ENCODE measurements around the gene TMEM179. TPM values are rescaled to one million over a fixed set of nuclear protein-coding genes. Genes with fewer than 3 reads are reported as not detected.
A peak's percentile ranks its signal among the peaks of the same experiment; 100 is the strongest.

TMEM179 gene
- total and polyA plus RNA-seq, 2 of the 13 experiments (the other 11 are each of a cell fraction or from before 2014, with no cell fraction given) = not detected

DNA sequence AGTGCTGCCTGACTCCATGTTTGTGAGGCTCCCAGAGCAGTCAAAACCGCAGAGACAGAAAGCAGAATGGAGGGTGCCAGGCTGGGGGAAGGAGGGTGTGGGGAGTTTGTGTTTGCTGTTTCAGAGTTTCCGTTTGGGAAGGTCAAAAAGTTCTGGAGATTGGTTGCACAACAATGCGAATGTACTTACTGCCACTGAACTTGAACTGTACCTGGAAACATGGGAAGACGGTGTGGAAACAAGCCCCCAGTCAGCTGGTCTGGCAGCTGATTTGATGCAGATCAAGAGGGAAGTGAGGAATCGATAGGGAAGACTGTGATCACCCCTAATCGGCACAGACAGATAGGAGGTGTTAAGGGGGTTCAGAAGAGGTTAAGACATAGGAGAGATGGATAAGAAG is 49.5 kb upstream of the TMEM179 start (continued):
- TF ChIP-seq ZNF780A (CRISPR knock-in tag; IDR thresholded peaks at IDR 0.05) (no peak), ZNF547 (CRISPR knock-in tag; IDR thresholded peaks at IDR 0.05) (no peak), PLRG1 (conservative IDR thresholded peaks at IDR 0.05) (no peak), ZNF598 (CRISPR knock-in tag; IDR thresholded peaks at IDR 0.05; ENCODE audit: borderline replicate concordance) (no peak), SRSF4 (IDR thresholded peaks at IDR 0.05; ENCODE audit: low read depth, low read length, poor library complexity, severe bottlenecking) (no peak), ARHGAP35 (CRISPR knock-in tag; IDR thresholded peaks at IDR 0.05; ENCODE audit: borderline replicate concordance) (no peak), MAFK (conservative IDR thresholded peaks at IDR 0.05 in 1 of 2, IDR thresholded peaks at IDR 0.05 in 1 of 2; ENCODE audit: low read length in 2 of 2) (no peak), ZFP41 (CRISPR knock-in tag; IDR thresholded peaks at IDR 0.05; ENCODE audit: borderline replicate concordance) (no peak), MIXL1 (CRISPR knock-in tag; IDR thresholded peaks at IDR 0.05) (peak; percentile 60; the same call in 1 of the 2 replicates), RXRB (CRISPR knock-in tag; IDR thresholded peaks at IDR 0.05; ENCODE audit: borderline replicate concordance) (peak; percentile 98), SYNCRIP (IDR thresholded peaks at IDR 0.05; ENCODE audit: insufficient read depth, low read depth, low read length) (no peak), ZNF232 (CRISPR knock-in tag; IDR thresholded peaks at IDR 0.05; ENCODE audit: borderline replicate concordance) (no peak), CBX5 (CRISPR knock-in tag; IDR thresholded peaks at IDR 0.05; ENCODE audit: borderline replicate concordance) (peak; percentile 31; the same call in 1 of the 2 replicates), ZNF34 (CRISPR knock-in tag; IDR thresholded peaks at IDR 0.05; ENCODE audit: borderline replicate concordance) (no peak), TBP (CRISPR knock-in tag; IDR thresholded peaks at IDR 0.05) (no peak), ZNF644 (CRISPR knock-in tag; IDR thresholded peaks at IDR 0.05; ENCODE audit: low read depth) (no peak), ZNF549 (CRISPR knock-in tag; IDR thresholded peaks at IDR 0.05) (no peak), ZEB1 (IDR thresholded peaks at IDR 0.05; ENCODE audit: insufficient replicate concordance, low read depth) (no peak), ZFP36L1 (CRISPR knock-in tag; IDR thresholded peaks at IDR 0.05) (no peak), ZNF101 (CRISPR knock-in tag; IDR thresholded peaks at IDR 0.05; ENCODE audit: borderline replicate concordance, low read depth) (no peak), ZKSCAN8 (CRISPR knock-in tag; IDR thresholded peaks at IDR 0.05; ENCODE audit: borderline replicate concordance) (no peak), SP4 (CRISPR knock-in tag; IDR thresholded peaks at IDR 0.05) (0 out of 2 replicates have a peak, but pooled peaks have one; percentile 20), HDAC6 (IDR thresholded peaks at IDR 0.05; ENCODE audit: low read depth, low read length) (no peak), ARNT (IDR thresholded peaks at IDR 0.05) (no peak)
- TF ChIP-seq, protein P1, sequence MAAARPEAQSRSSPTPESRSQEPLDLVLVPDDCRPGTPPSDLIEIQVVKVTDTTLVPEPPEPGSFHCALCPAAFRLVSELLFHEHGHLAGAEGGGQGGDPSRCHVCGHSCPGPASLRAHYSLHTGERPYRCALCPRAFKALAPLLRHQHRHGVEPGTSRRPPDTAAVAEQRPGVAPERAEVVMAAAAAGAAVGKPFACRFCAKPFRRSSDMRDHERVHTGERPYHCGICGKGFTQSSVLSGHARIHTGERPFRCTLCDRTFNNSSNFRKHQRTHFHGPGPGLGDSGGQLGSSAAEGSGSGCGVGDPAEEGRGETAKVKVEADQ (CRISPR knock-in tag; IDR thresholded peaks at IDR 0.05; ENCODE audit: borderline replicate concordance) = no peak
- TF ChIP-seq, protein P2, sequence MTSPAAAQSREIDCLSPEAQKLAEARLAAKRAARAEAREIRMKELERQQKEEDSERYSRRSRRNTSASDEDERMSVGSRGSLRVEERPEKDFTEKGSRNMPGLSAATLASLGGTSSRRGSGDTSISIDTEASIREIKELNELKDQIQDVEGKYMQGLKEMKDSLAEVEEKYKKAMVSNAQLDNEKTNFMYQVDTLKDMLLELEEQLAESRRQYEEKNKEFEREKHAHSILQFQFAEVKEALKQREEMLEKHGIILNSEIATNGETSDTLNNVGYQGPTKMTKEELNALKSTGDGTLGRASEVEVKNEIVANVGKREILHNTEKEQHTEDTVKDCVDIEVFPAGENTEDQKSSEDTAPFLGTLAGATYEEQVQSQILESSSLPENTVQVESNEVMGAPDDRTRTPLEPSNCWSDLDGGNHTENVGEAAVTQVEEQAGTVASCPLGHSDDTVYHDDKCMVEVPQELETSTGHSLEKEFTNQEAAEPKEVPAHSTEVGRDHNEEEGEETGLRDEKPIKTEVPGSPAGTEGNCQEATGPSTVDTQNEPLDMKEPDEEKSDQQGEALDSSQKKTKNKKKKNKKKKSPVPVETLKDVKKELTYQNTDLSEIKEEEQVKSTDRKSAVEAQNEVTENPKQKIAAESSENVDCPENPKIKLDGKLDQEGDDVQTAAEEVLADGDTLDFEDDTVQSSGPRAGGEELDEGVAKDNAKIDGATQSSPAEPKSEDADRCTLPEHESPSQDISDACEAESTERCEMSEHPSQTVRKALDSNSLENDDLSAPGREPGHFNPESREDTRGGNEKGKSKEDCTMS (CRISPR knock-in tag; conservative IDR thresholded peaks at IDR 0.05) = no peak
- TF ChIP-seq, protein P3, sequence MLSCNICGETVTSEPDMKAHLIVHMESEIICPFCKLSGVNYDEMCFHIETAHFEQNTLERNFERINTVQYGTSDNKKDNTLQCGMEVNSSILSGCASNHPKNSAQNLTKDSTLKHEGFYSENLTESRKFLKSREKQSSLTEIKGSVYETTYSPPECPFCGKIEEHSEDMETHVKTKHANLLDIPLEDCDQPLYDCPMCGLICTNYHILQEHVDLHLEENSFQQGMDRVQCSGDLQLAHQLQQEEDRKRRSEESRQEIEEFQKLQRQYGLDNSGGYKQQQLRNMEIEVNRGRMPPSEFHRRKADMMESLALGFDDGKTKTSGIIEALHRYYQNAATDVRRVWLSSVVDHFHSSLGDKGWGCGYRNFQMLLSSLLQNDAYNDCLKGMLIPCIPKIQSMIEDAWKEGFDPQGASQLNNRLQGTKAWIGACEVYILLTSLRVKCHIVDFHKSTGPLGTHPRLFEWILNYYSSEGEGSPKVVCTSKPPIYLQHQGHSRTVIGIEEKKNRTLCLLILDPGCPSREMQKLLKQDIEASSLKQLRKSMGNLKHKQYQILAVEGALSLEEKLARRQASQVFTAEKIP (CRISPR knock-in tag; IDR thresholded peaks at IDR 0.05; ENCODE audit: borderline replicate concordance) = no peak
- TF ChIP-seq, protein P4, sequence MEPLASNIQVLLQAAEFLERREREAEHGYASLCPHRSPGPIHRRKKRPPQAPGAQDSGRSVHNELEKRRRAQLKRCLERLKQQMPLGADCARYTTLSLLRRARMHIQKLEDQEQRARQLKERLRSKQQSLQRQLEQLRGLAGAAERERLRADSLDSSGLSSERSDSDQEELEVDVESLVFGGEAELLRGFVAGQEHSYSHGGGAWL (CRISPR knock-in tag; IDR thresholded peaks at IDR 0.05) = no peak

Measured in HepG2 (cell line).